GM12865 (cell line): ENCODE results near the gene MBIP.

Experiments used
- DNase-seq: peaks from one replicate; pipeline ENCODE4 v3.0.0; 2010; ENCODE audit warnings: low read depth
- H3K4me3 ChIP-seq: 2 replicates; pipeline ENCODE4 v1.5.1; 2011; ENCODE audit warnings: mild to moderate bottlenecking, low read depth, low read length, control low read depth
- TF ChIP-seq, protein P1 (sequence below): IDR thresholded peaks from 2 replicates; pipeline ENCODE4 v1.5.1; 2011; ENCODE audit warnings: low read length, control low read depth, low read depth, inconsistent platforms; ENCODE audit not compliant: insufficient read depth; ENCODE audit errors: missing control alignments

Gene MBIP

DNA sequence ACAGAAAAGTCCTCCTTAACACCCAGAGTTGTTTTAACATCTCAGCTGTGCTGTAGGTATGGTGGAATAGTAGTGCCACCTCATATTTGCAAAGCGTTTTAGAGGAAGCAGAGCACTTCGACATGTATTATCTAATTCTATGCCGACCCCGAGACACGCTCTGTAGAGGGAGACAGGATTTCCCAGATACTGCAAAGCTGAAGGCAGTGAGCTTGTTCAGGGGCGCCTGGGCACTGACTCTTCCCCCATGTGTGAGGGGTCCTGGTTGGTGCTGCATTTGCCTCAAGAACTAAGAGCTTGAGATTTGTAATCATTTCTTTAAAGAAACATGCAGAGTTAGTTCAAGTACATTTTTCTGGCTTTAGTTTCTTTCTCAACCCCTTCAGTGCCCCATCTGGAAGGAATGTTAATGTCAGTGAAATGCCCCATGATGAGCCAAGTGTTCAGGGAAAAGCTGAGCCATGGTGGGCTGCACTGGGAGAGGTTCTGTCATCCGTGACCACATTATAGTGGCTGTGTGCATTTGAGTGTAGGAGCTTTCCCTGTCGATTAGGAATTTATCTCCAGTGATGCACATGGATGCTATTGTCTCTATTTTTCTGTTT lies 66.3 kb downstream of the MBIP start:
- H3K4me3 ChIP-seq = no peak overlapping the region
- TF ChIP-seq, protein P1, sequence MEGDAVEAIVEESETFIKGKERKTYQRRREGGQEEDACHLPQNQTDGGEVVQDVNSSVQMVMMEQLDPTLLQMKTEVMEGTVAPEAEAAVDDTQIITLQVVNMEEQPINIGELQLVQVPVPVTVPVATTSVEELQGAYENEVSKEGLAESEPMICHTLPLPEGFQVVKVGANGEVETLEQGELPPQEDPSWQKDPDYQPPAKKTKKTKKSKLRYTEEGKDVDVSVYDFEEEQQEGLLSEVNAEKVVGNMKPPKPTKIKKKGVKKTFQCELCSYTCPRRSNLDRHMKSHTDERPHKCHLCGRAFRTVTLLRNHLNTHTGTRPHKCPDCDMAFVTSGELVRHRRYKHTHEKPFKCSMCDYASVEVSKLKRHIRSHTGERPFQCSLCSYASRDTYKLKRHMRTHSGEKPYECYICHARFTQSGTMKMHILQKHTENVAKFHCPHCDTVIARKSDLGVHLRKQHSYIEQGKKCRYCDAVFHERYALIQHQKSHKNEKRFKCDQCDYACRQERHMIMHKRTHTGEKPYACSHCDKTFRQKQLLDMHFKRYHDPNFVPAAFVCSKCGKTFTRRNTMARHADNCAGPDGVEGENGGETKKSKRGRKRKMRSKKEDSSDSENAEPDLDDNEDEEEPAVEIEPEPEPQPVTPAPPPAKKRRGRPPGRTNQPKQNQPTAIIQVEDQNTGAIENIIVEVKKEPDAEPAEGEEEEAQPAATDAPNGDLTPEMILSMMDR = no peak
- no peak for DNase-seq
